ENCODE data around the gene PRSS50. TPM values are rescaled to one million over a fixed set of nuclear protein-coding genes. Genes with fewer than 3 reads are reported as not detected.

The PRSS50 gene
- total RNA-seq, 6 donors from 2014 or later: 0.10 to 4.2 (median 0.40) TPM

- Histone ChIP-seq H3K9me3 (no peaks in the 10 kb centered on the region), H3K36me3 (no peaks in the 10 kb centered on the region), H3K27me3 (no peaks in the 10 kb centered on the region), H3K4me1 (no peaks in the 10 kb centered on the region), H3K4me3 (no peak overlapping the region), H3K27ac (no peak overlapping the region)
- DNase-seq (no peak), ATAC-seq (ENCODE audit: low FRiP score in 2 of 2) (no peak)
- 73 to 86% methylated on average over 2 of the region's 2 CpGs for WGBS, 2 donors
- no peak for TF ChIP-seq CTCF (IDR thresholded peaks at IDR 0.05)
- no peak for TF ChIP-seq POLR2AphosphoS5 (IDR thresholded peaks at IDR 0.05)
Observed at GRCh38 chr3:46730819-46731218, 13.2 kb upstream of the PRSS50 start.

GRCh38 chr3:46729038-46729437, 11.4 kb upstream of the PRSS50 start:
- H3K4me3 ChIP-seq: no peak overlapping the region
- no peak for TF ChIP-seq POLR2AphosphoS5 (IDR thresholded peaks at IDR 0.05)
- TF ChIP-seq CTCF (IDR thresholded peaks at IDR 0.05): no peak
- no peak for TF ChIP-seq POLR2A (IDR thresholded peaks at IDR 0.05)
- ATAC-seq (ENCODE audit: low FRiP score in 2 of 2) (no peak), DNase-seq (peak in 1 of 2 donors; percentile 6)
- 92 to 98% methylated on average over 4 of the region's 4 CpGs for whole genome bisulfite sequencing, 2 donors
- H3K36me3 ChIP-seq: no peaks in the 10 kb centered on the region
- H3K27me3 ChIP-seq: no peaks in the 10 kb centered on the region
- no peak overlapping the region for H3K27ac ChIP-seq
- no peaks in the 10 kb centered on the region for H3K4me1 ChIP-seq
- no peaks in the 10 kb centered on the region for H3K9me3 ChIP-seq

- Histone ChIP-seq H3K9me3 (no peaks in the 10 kb centered on the region), H3K27ac (no peak overlapping the region), H3K4me3 (no peak overlapping the region), H3K27me3 (no peaks in the 10 kb centered on the region), H3K4me1 (no peaks in the 10 kb centered on the region), H3K36me3 (no peaks in the 10 kb centered on the region)
- no peak for ATAC-seq (ENCODE audit: low FRiP score in 2 of 2)
- 62 to 65% methylated on average over 6 of the region's 6 CpGs for WGBS, 2 donors
- DNase-seq: no peak
- TF ChIP-seq POLR2A (IDR thresholded peaks at IDR 0.05): no peak
- TF ChIP-seq POLR2AphosphoS5 (IDR thresholded peaks at IDR 0.05): no peak
- TF ChIP-seq EP300 (IDR thresholded peaks at IDR 0.05): no peak
- TF ChIP-seq CTCF (IDR thresholded peaks at IDR 0.05): no peak
Observed at GRCh38 chr3:46725621-46726314, 8.1 kb upstream of the PRSS50 start.

GRCh38 chr3:46724424-46724823, 6.8 kb upstream of the PRSS50 start:
- Histone ChIP-seq H3K9me3 (no peaks in the 10 kb centered on the region), H3K27me3 (no peaks in the 10 kb centered on the region), H3K36me3 (no peaks in the 10 kb centered on the region), H3K4me3 (no peak overlapping the region), H3K4me1 (no peaks in the 10 kb centered on the region), H3K27ac (no peak overlapping the region)
- DNase-seq (no peak), ATAC-seq (ENCODE audit: low FRiP score in 2 of 2) (no peak)
- 63 to 83% methylated on average over 4 of the region's 4 CpGs for WGBS, 2 donors
- no peak for TF ChIP-seq CTCF (IDR thresholded peaks at IDR 0.05)
- TF ChIP-seq EP300 (IDR thresholded peaks at IDR 0.05): no peak
- no peak for TF ChIP-seq POLR2AphosphoS5 (IDR thresholded peaks at IDR 0.05)
- no peak for TF ChIP-seq POLR2A (IDR thresholded peaks at IDR 0.05)

- WGBS, 2 donors: 91 to 95% methylated on average over 5 of the region's 5 CpGs
- DNase-seq: no peak
Observed at GRCh38 chr3:46722443-46722842, 4.8 kb upstream of the PRSS50 start.

More at GRCh38 chr3:46722443-46722842, 4.8 kb upstream of the PRSS50 start:
- H3K4me3 ChIP-seq: no peak overlapping the region
- no peak overlapping the region for H3K27ac ChIP-seq
- peaks cover 0 to 8% (median 0%) of the 10 kb centered on the region in 4 donors for H3K27me3 ChIP-seq
- H3K9me3 ChIP-seq: no peaks in the 10 kb centered on the region
- no peaks in the 10 kb centered on the region for H3K36me3 ChIP-seq
- ATAC-seq (ENCODE audit: low FRiP score in 2 of 2): no peak
- H3K4me1 ChIP-seq: peaks cover 0 to 5% (median 0%) of the 10 kb centered on the region in 4 donors
- TF ChIP-seq CTCF (IDR thresholded peaks at IDR 0.05) (no peak), POLR2A (IDR thresholded peaks at IDR 0.05) (no peak), EP300 (IDR thresholded peaks at IDR 0.05) (no peak), POLR2AphosphoS5 (IDR thresholded peaks at IDR 0.05) (no peak)
